GM12878 (cell line): ENCODE data around the gene GMDS. TPM values are rescaled to one million over a fixed set of nuclear protein-coding genes. Genes with fewer than 3 reads are reported as not detected.

Source experiments
- ATAC-seq: fragments of 200-7000 bp; cut with Tn5 transposase; 3 replicates; pipeline ENCODE4 v1.9.1; 2020; ENCODE audit warnings: mild to moderate bottlenecking, moderate library complexity
- BruUV-seq: library from RNA; stranded (reverse); fragments of 400-500 nt; replicated peaks from 2 replicates; lab custom pipeline; 2021; lab: Mats Ljungman, UMichigan
- CTCF ChIA-PET: fragments of 300-600 bp; sonication (Branson Sonifier 250); formaldehyde crosslinking; extraction: SDS; loops from one replicate; lab custom pipeline; 2021; ENCODE audit warnings: inconsistent platforms; lab: Yijun Ruan, JAX
- POLR2A ChIA-PET: fragments of 350-600 bp; formaldehyde crosslinking; extraction: SDS; loops from one replicate; lab custom pipeline; 2021; ENCODE audit warnings: inconsistent platforms; lab: Charles Lee
- RAD21 ChIA-PET: fragments of 300-600 bp; sonication (Branson Sonifier 250); formaldehyde crosslinking; loops from one replicate; lab custom pipeline; 2023; ENCODE audit warnings: antibody characterized with exemption; ENCODE audit not compliant: unreplicated experiment; lab: Charles Lee
- SMC1A ChIA-PET: fragments of 300-600 bp; sonication (Branson Sonifier 250); formaldehyde crosslinking; loops from one replicate; lab custom pipeline; 2023; ENCODE audit not compliant: unreplicated experiment, uncharacterized antibody; lab: Charles Lee
- DNase-seq: peaks from one replicate; pipeline ENCODE4 v3.0.0-alpha.2; 2011; ENCODE audit warnings: low read depth, low spot score
- FAIRE-seq: peaks from 3 replicates; lab custom pipeline; 2011; peaks lifted over from hg19 to GRCh38; lab: Jason Lieb, UNC
- H2AFZ ChIP-seq: 2 replicates; pipeline ENCODE4 v1.6.0; 2011; ENCODE audit warnings: low read depth, low read length, control low read depth; ENCODE audit not compliant: control insufficient read depth
- H3K27ac ChIP-seq: 2 replicates; pipeline ENCODE4 v1.5.1; 2011; ENCODE audit warnings: control low read depth; ENCODE audit not compliant: control insufficient read depth, insufficient read depth
- H3K27me3 ChIP-seq, 2 experiments: replicated peaks in 1 of 2; 2 replicates each; pipeline versions ENCODE4 v1.6.0 to v1.6.1; 2011; ENCODE audit warnings: low read length in 1 of 2; ENCODE audit not compliant: control insufficient read depth in 2 of 2, insufficient read depth in 2 of 2
- H3K36me3 ChIP-seq, 2 experiments: 2 replicates each; pipeline ENCODE4 v1.5.1; 2011; ENCODE audit warnings: low read length in 1 of 2; ENCODE audit not compliant: control insufficient read depth in 2 of 2, insufficient read depth in 2 of 2
- H3K4me1 ChIP-seq: 2 replicates; pipeline ENCODE4 v1.6.1; 2011; ENCODE audit warnings: mild to moderate bottlenecking, low read length, moderate library complexity, mixed read lengths; ENCODE audit not compliant: control insufficient read depth, insufficient read depth
- H3K4me2 ChIP-seq: 2 replicates; pipeline ENCODE4 v1.6.0; 2011; ENCODE audit warnings: control low read depth; ENCODE audit not compliant: control insufficient read depth, insufficient read depth
- H3K4me3 ChIP-seq: fragments of 200-600 bp; sonication (generic); 2 replicates; pipeline ENCODE4 v1.5.1; 2016
- H3K79me2 ChIP-seq: 2 replicates; pipeline ENCODE4 v1.6.0; 2011; ENCODE audit warnings: low read length; ENCODE audit not compliant: control insufficient read depth, insufficient read depth
- H3K9ac ChIP-seq: 2 replicates; pipeline ENCODE4 v1.8.0; 2011; ENCODE audit warnings: low read length, control low read depth, mixed read lengths; ENCODE audit not compliant: control insufficient read depth, insufficient read depth
- H3K9me3 ChIP-seq: replicated peaks from 3 replicates; pipeline ENCODE4 v1.5.1; 2011; ENCODE audit warnings: mild to moderate bottlenecking, low read length; ENCODE audit not compliant: control insufficient read depth, insufficient read depth
- H4K20me1 ChIP-seq: 2 replicates; pipeline ENCODE4 v1.6.0; 2011; ENCODE audit not compliant: control insufficient read depth, insufficient read depth
- ASH2L ChIP-seq: fragments of 300-600, 200-600 bp; sonication (generic); IDR thresholded peaks from 2 replicates; pipeline ENCODE4 v1.6.1; 2017; ENCODE audit warnings: low read depth, mild to moderate bottlenecking, borderline replicate concordance
- ELK1 ChIP-seq: IDR thresholded peaks from 2 replicates; pipeline ENCODE4 v1.6.1; 2012; ENCODE audit warnings: low read depth, low read length, improper control_type of control experiment
- GATAD2B ChIP-seq: fragments of 450-650 bp; conservative IDR thresholded peaks from 2 replicates; pipeline ENCODE4 v1.6.1; 2017; ENCODE audit warnings: low read depth, mild to moderate bottlenecking, moderate library complexity
- HDAC6 ChIP-seq: fragments of 200-600 bp; sonication (generic); IDR thresholded peaks from one replicate; pipeline ENCODE4 v1.8.0; 2017; ENCODE audit warnings: antibody characterized with exemption; ENCODE audit not compliant: unreplicated experiment
- NFYA ChIP-seq: IDR thresholded peaks from 2 replicates; pipeline ENCODE4 v1.6.1; 2011; ENCODE audit warnings: low read depth, mild to moderate bottlenecking, low read length, improper control_type of control experiment, borderline replicate concordance
- NKRF ChIP-seq: fragments of 450-650 bp; conservative IDR thresholded peaks from 2 replicates; pipeline ENCODE4 v1.6.1; 2017; ENCODE audit warnings: mild to moderate bottlenecking, moderate library complexity
- PAX5 ChIP-seq: IDR thresholded peaks from 2 replicates; pipeline ENCODE4 v1.6.1; 2011; ENCODE audit warnings: low read depth, low read length, borderline replicate concordance
- RCOR1 ChIP-seq: conservative IDR thresholded peaks from 2 replicates; pipeline ENCODE4 v1.6.1; 2012; ENCODE audit warnings: low read depth, low read length, improper control_type of control experiment
- SIX5 ChIP-seq: IDR thresholded peaks from 2 replicates; pipeline ENCODE4 v1.6.1; 2011; ENCODE audit warnings: mild to moderate bottlenecking, low read depth, low read length, moderate library complexity; ENCODE audit not compliant: severe bottlenecking
- TCF3 ChIP-seq: IDR thresholded peaks from 2 replicates; pipeline ENCODE4 v1.6.1; 2012; ENCODE audit warnings: low read depth, mild to moderate bottlenecking, low read length, borderline replicate concordance; ENCODE audit not compliant: insufficient read depth
- USF1 ChIP-seq: IDR thresholded peaks from 2 replicates; pipeline ENCODE4 v1.6.1; 2011; ENCODE audit warnings: borderline replicate concordance, low read depth, mild to moderate bottlenecking, moderate library complexity, mixed read lengths, low read length; ENCODE audit not compliant: insufficient read depth; ENCODE audit errors: extremely low read length
- USF2 ChIP-seq: IDR thresholded peaks from 2 replicates; pipeline ENCODE4 v1.6.1; 2011; ENCODE audit warnings: low read depth, low read length, improper control_type of control experiment, borderline replicate concordance
- YBX1 ChIP-seq: fragments of 450-650 bp; IDR thresholded peaks from 2 replicates; pipeline ENCODE4 v1.6.1; 2016; ENCODE audit warnings: antibody characterized with exemption
- ZNF217 ChIP-seq: fragments of 450-650 bp; IDR thresholded peaks from 2 replicates; pipeline ENCODE4 v1.6.1; 2017; ENCODE audit warnings: antibody characterized with exemption, mild to moderate bottlenecking
- WGBS: methylation state at CpG from one replicate; pipeline ENCODE4 v1.1.6; 2016; ENCODE audit warnings: low lambda C conversion rate; ENCODE audit not compliant: insufficient replicate concordance, insufficient coverage; ENCODE audit errors: missing lambda C conversion rate; 5-methylcytosine and 5-hydroxymethylcytosine counted together
- in situ Hi-C: fragments of 300-500 bp; cut with MboI; formaldehyde crosslinking; loops from 9 replicates; pipeline ENCODE4 v1.14.3; 2018; ENCODE audit warnings: mixed read lengths
- intact Hi-C: fragments of 100-400 bp; cut with micrococcal nuclease; formaldehyde crosslinking; loops from one replicate; pipeline ENCODE4 v1.14.2; 2022; ENCODE audit not compliant: unreplicated experiment
- polyA plus RNA-seq, 11 experiments: library from polyadenylated mRNA; depleted of rRNA in 4 of 11; unstranded in 6 of 11; stranded (reverse) in 5 of 11; fragments of >200 nt; fragmentation: Nextera tagmentation in 4 of 11; fragmentation: Illumina TruSeq in 1 of 11; extraction: Ambion mirVana in 4 of 11; extraction: Trizol in 1 of 11; gene quantifications; 1 replicate in 1 of 11; 2 replicates in 10 of 11; pipeline versions ENCODE4 v1.2.1 to v1.2.3, GENCODE V29; 2011 to 2016; ENCODE audit warnings: inconsistent platforms in 2 of 11, missing spikeins in 2 of 11, low read depth in 1 of 11
- total RNA-seq, 4 experiments: library from RNA; depleted of rRNA in 3 of 4; stranded (reverse); fragments of >200 nt in 3 of 4; fragmentation: Illumina TruSeq in 1 of 4; extraction: Trizol in 1 of 4; gene quantifications; 2 replicates each; pipeline versions ENCODE4 v1.2.1 to v1.2.3, GENCODE V29; 2013 to 2021

Gene GMDS
- total and polyA plus RNA-seq, 10 of the 15 experiments (the other 5 are each of a cell fraction or from before 2014, with no cell fraction given), result 0.61 to 53.8 (median 29.3) TPM

GRCh38 chr6:2149361-2150006 is 95.9 kb downstream of the GMDS start (continued):
- no peak for TF ChIP-seq GATAD2B
- TF ChIP-seq USF1, result no peak

- intact Hi-C loops (no loop called here), in situ Hi-C loops (no loop called here)
- DNase-seq, result no peak
- Histone ChIP-seq H3K9ac (no peak overlapping the region), H3K4me1 (no peaks in the 10 kb centered on the region), H3K4me2 (no peak overlapping the region), H3K9me3 (no peaks in the 10 kb centered on the region), H3K27ac (no peak overlapping the region), H2AFZ (no peak overlapping the region), H3K4me3 (no peak overlapping the region), H3K79me2 (no peaks in the 10 kb centered on the region), H4K20me1 (no peaks in the 10 kb centered on the region), H3K36me3 (no peaks in the 10 kb centered on the region), H3K27me3 (no peaks in the 10 kb centered on the region)
- WGBS, result 100% methylated on average over 8 of the region's 8 CpGs
- SMC1A ChIA-PET, result no interaction called here
- FAIRE-seq, result no peak
- POLR2A ChIA-PET, result no interaction called here
- no TSS peak for BruUV-seq
- RAD21 ChIA-PET, result no interaction called here
- ATAC-seq, result no peak
- CTCF ChIA-PET, result interaction anchor here (0.6 kb wide), 1 partner anchor 23 kb away, joined by 3 read pairs; no protein-coding TSS in a partner anchor
- TF ChIP-seq HDAC6, result no peak
- TF ChIP-seq SIX5, result no peak
- no peak for TF ChIP-seq PAX5
- no peak for TF ChIP-seq RCOR1
- TF ChIP-seq ELK1, result no peak
- no peak for TF ChIP-seq ASH2L
- no peak for TF ChIP-seq ZNF217
- TF ChIP-seq TCF3, result no peak
- no peak for TF ChIP-seq USF2
- no peak for TF ChIP-seq NKRF
- TF ChIP-seq YBX1, result no peak
- TF ChIP-seq NFYA, result no peak
These were observed 96.7 kb downstream of the GMDS start for GRCh38 chr6:2148748-2149147.
